ENCODE measurements around the gene BCL2L15. TPM values are rescaled to one million over a fixed set of nuclear protein-coding genes. Genes with fewer than 3 reads are reported as not detected.
A peak's percentile ranks its signal among the peaks of the same experiment; 100 is the strongest.

BCL2L15 gene
- total and polyA plus RNA-seq, 4 experiments from 2014 or later, result 0.75 to 2.1 (median 1.3) TPM

GRCh38 chr1:113868387-113869083, 18.8 kb downstream of the BCL2L15 start:
- intact Hi-C loops (cut with micrococcal nuclease), result no loop called here
- H3K4me1 ChIP-seq (ENCODE audit: insufficient read depth, low read length), result peaks cover 63% of the 10 kb centered on the region
- H3K36me3 Mint-ChIP-seq, result peaks cover 13 to 38% of the 10 kb centered on the region in 2 donors
- peak overlapping the region; percentile 13 to 95 (median 89) for H3K4me3 Mint-ChIP-seq
- no peak overlapping the region for H3K4me3 ChIP-seq (ENCODE audit: low read length in 2 of 2)
- no peaks in the 10 kb centered on the region for H3K9me3 Mint-ChIP-seq
- no peak for DNase-seq
- ChIA-PET POLR2A (ENCODE audit: partially characterized antibody) (interaction anchor here (0.8 to 5.5 kb wide), 7 partner anchors 9 to 87 kb away, joined by 3 to 51 read pairs (median 9); partner anchors contain the start of genes HIPK1 and RSBN1), CTCF (ENCODE audit: partially characterized antibody) (interaction anchor here (0.8 to 3.1 kb wide), 7 partner anchors 8 to 63 kb away, joined by 3 to 16 read pairs (median 5); partner anchors contain the start of genes AP4B1, DCLRE1B and HIPK1)
- peaks cover 45 to 72% (median 56%) of the 10 kb centered on the region in 4 donors for H3K4me1 Mint-ChIP-seq
- no peaks in the 10 kb centered on the region for H3K27me3 Mint-ChIP-seq
- no peak overlapping the region for H3K27ac ChIP-seq (ENCODE audit: low read depth, low read length)
- no peaks in the 10 kb centered on the region for H3K27me3 ChIP-seq (ENCODE audit: insufficient read depth, low read length)
- H3K27ac Mint-ChIP-seq, result peak overlapping the region; percentile 35 to 99 (median 94)
- no peaks in the 10 kb centered on the region for H3K36me3 ChIP-seq (ENCODE audit: insufficient read depth, low read length)
- no peaks in the 10 kb centered on the region for H3K9me3 ChIP-seq (ENCODE audit: control insufficient read depth in 1 of 2, low read length in 2 of 2)

DNA sequence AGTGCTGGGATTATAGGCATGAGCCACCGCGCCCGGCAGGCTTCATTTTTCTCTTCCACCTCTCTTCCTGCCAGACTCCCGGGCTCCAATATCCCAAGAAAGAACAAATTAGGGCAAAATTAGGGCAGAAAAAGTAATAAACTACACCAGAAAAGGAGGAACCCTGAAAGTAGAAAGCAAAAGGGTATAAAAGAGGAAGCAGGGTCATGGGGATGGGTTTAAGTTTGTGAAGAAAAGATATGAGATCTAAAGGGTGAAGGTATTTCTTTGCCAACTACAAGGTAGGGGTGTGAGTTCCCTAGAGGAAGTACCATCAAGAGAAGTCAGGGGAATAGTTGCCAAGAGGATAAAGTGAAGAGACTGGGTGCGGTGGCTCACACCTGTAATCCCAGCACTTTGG, 25.7 kb downstream of the BCL2L15 start:
- Histone ChIP-seq H3K36me3 (ENCODE audit: insufficient read depth, low read length) (peaks cover 7% of the 10 kb centered on the region), H3K4me3 (ENCODE audit: low read length in 2 of 2) (no peak overlapping the region), H3K27ac (ENCODE audit: low read depth, low read length) (no peak overlapping the region), H3K9me3 (ENCODE audit: control insufficient read depth in 1 of 2, low read length in 2 of 2) (no peaks in the 10 kb centered on the region), H3K4me1 (ENCODE audit: insufficient read depth, low read length) (peaks cover 30% of the 10 kb centered on the region), H3K27me3 (ENCODE audit: insufficient read depth, low read length) (no peaks in the 10 kb centered on the region)
- H3K27me3 Mint-ChIP-seq, result no peaks in the 10 kb centered on the region
- CTCF ChIA-PET (ENCODE audit: partially characterized antibody), result interaction anchor here (2.2 kb wide), 1 partner anchor 42 kb away, joined by 6 read pairs; the partner anchor contains the start of gene AP4B1
- H3K4me1 Mint-ChIP-seq, result peaks cover 25 to 52% (median 41%) of the 10 kb centered on the region in 4 donors
- intact Hi-C loops (cut with micrococcal nuclease), result loop anchor here (2.0 kb wide), 1 partner anchor 15 kb away; no protein-coding TSS in a partner anchor
- POLR2A ChIA-PET (ENCODE audit: partially characterized antibody), result interaction anchor here (3.7 kb wide), 1 partner anchor 42 kb away, joined by 16 read pairs; the partner anchor contains the start of gene AP4B1
- no peak for DNase-seq
- H3K9me3 Mint-ChIP-seq, result no peaks in the 10 kb centered on the region
- no peak overlapping the region for H3K4me3 Mint-ChIP-seq
- H3K27ac Mint-ChIP-seq, result peak overlapping the region in 5 of 7 donors; percentile 51 to 89 (median 78)
- H3K36me3 Mint-ChIP-seq, result peaks cover 26 to 48% of the 10 kb centered on the region in 2 donors

DNA sequence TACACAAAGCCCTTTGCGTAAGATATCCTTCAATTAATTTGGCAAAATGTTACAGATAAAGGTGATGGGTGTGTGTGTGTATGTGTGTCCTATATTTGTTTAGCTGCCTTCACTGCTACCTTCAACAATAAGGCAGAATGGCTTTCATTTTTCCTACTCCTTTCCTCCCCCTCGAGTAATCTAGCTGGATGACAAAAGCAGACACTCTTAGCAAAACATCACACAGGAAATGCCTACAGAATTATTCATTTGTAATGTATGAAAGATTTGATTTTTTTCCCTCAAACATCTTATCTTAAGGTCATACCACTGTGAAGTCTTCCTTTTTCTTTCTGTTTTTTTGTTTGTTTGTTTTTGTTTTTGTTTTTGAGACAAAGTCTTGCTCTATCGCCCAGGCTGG, 26.5 kb downstream of the BCL2L15 start:
- Mint-ChIP-seq H3K36me3 (peaks cover 33 to 53% of the 10 kb centered on the region in 2 donors), H3K27ac (peak overlapping the region in 5 of 7 donors; percentile 39 to 76 (median 52)), H3K9me3 (no peaks in the 10 kb centered on the region), H3K27me3 (no peaks in the 10 kb centered on the region), H3K4me3 (no peak overlapping the region), H3K4me1 (peaks cover 25 to 50% (median 38%) of the 10 kb centered on the region in 4 donors)
- intact Hi-C loops (cut with micrococcal nuclease), result loop anchor here (2.0 kb wide), 1 partner anchor 14 kb away; no protein-coding TSS in a partner anchor
- H3K4me3 ChIP-seq (ENCODE audit: low read length in 2 of 2), result no peak overlapping the region
- POLR2A ChIA-PET (ENCODE audit: partially characterized antibody), result interaction anchor here (0.7 to 2.6 kb wide), 5 partner anchors 9 to 102 kb away, joined by 3 to 7 read pairs (median 5); partner anchors contain the start of genes AP4B1 and PHTF1
- no peak for DNase-seq
- H3K27me3 ChIP-seq (ENCODE audit: insufficient read depth, low read length), result no peaks in the 10 kb centered on the region
- H3K9me3 ChIP-seq (ENCODE audit: control insufficient read depth in 1 of 2, low read length in 2 of 2), result no peaks in the 10 kb centered on the region
- peaks cover 14% of the 10 kb centered on the region for H3K36me3 ChIP-seq (ENCODE audit: insufficient read depth, low read length)
- H3K27ac ChIP-seq (ENCODE audit: low read depth, low read length), result no peak overlapping the region
- peaks cover 25% of the 10 kb centered on the region for H3K4me1 ChIP-seq (ENCODE audit: insufficient read depth, low read length)
- CTCF ChIA-PET (ENCODE audit: partially characterized antibody), result interaction anchor here (0.9 to 2.3 kb wide), 5 partner anchors 9 to 43 kb away, joined by 3 to 8 read pairs (median 4); partner anchors contain the start of gene AP4B1

- no peaks in the 10 kb centered on the region for H3K9me3 ChIP-seq (ENCODE audit: control insufficient read depth in 1 of 2, low read length in 2 of 2)
- peaks cover 24% of the 10 kb centered on the region for H3K4me1 ChIP-seq (ENCODE audit: insufficient read depth, low read length)
- no peak overlapping the region for H3K27ac ChIP-seq (ENCODE audit: low read depth, low read length)
- POLR2A ChIA-PET (ENCODE audit: partially characterized antibody), result interaction anchor here (0.8 to 2.6 kb wide), 7 partner anchors 8 to 70 kb away, joined by 3 to 9 read pairs (median 3); partner anchors contain the start of genes AP4B1 and HIPK1
- no peak overlapping the region for H3K4me3 ChIP-seq (ENCODE audit: low read length in 2 of 2)
- Mint-ChIP-seq H3K9me3 (no peaks in the 10 kb centered on the region), H3K27ac (peak overlapping the region in 6 of 7 donors; percentile 55 to 89 (median 86)), H3K27me3 (no peaks in the 10 kb centered on the region), H3K4me1 (peaks cover 23 to 39% (median 35%) of the 10 kb centered on the region in 4 donors), H3K36me3 (peaks cover 36 to 56% of the 10 kb centered on the region in 2 donors), H3K4me3 (peak overlapping the region in 6 of 8 donors; percentile 25 to 66 (median 46))
- intact Hi-C loops (cut with micrococcal nuclease), result loop anchor here (2.0 kb wide), 1 partner anchor 13 kb away; no protein-coding TSS in a partner anchor
- no peak for DNase-seq
- CTCF ChIA-PET (ENCODE audit: partially characterized antibody), result interaction anchor here (0.6 to 2.3 kb wide), 14 partner anchors 9 to 1249 kb away, joined by 3 to 10 read pairs (median 3); partner anchors contain the start of genes AP4B1 and RSBN1
- peaks cover 20% of the 10 kb centered on the region for H3K36me3 ChIP-seq (ENCODE audit: insufficient read depth, low read length)
- no peaks in the 10 kb centered on the region for H3K27me3 ChIP-seq (ENCODE audit: insufficient read depth, low read length)
These were observed 27.8 kb downstream of the BCL2L15 start for GRCh38 chr1:113859478-113860175.

- intact Hi-C loops (cut with micrococcal nuclease), result no loop called here
- Histone ChIP-seq H3K9me3 (ENCODE audit: control insufficient read depth in 1 of 2, low read length in 2 of 2) (no peaks in the 10 kb centered on the region), H3K4me3 (ENCODE audit: low read length in 2 of 2) (no peak overlapping the region), H3K27ac (ENCODE audit: low read depth, low read length) (no peak overlapping the region), H3K27me3 (ENCODE audit: insufficient read depth, low read length) (no peaks in the 10 kb centered on the region), H3K4me1 (ENCODE audit: insufficient read depth, low read length) (peaks cover 24% of the 10 kb centered on the region), H3K36me3 (ENCODE audit: insufficient read depth, low read length) (peaks cover 25% of the 10 kb centered on the region)
- H3K4me1 Mint-ChIP-seq, result peaks cover 24 to 38% (median 34%) of the 10 kb centered on the region in 4 donors
- H3K27me3 Mint-ChIP-seq, result no peaks in the 10 kb centered on the region
- H3K9me3 Mint-ChIP-seq, result no peaks in the 10 kb centered on the region
- DNase-seq, result no peak
- ChIA-PET POLR2A (ENCODE audit: partially characterized antibody) (interaction anchor here (1.0 to 2.6 kb wide), 3 partner anchors 8 to 45 kb away, joined by 3 to 7 read pairs (median 3); partner anchors contain the start of gene AP4B1), CTCF (ENCODE audit: partially characterized antibody) (interaction anchor here (0.6 to 2.3 kb wide), 12 partner anchors 9 to 80 kb away, joined by 3 to 10 read pairs (median 3); partner anchors contain the start of genes AP4B1 and RSBN1)
- H3K4me3 Mint-ChIP-seq, result peak overlapping the region in 1 of 8 donors; percentile 47
- peaks cover 42 to 60% of the 10 kb centered on the region in 2 donors for H3K36me3 Mint-ChIP-seq
- H3K27ac Mint-ChIP-seq, result peak overlapping the region in 6 of 7 donors; percentile 0 to 89 (median 62)
These were observed 28.4 kb downstream of the BCL2L15 start for GRCh38 chr1:113858982-113859381.

- CTCF ChIA-PET (ENCODE audit: partially characterized antibody), result interaction anchor here (0.6 to 1.2 kb wide), 2 partner anchors 35 to 81 kb away, joined by 3 read pairs; no protein-coding TSS in a partner anchor
These were observed 29.0 kb downstream of the BCL2L15 start for GRCh38 chr1:113858418-113858817.

More at GRCh38 chr1:113858418-113858817, 29.0 kb downstream of the BCL2L15 start:
- Mint-ChIP-seq H3K4me1 (peaks cover 23 to 38% (median 32%) of the 10 kb centered on the region in 4 donors), H3K9me3 (no peaks in the 10 kb centered on the region), H3K27ac (peak overlapping the region in 3 of 7 donors; percentile 36 to 89 (median 75)), H3K27me3 (no peaks in the 10 kb centered on the region), H3K4me3 (no peak overlapping the region), H3K36me3 (peaks cover 40 to 59% of the 10 kb centered on the region in 2 donors)
- DNase-seq, result no peak
- Histone ChIP-seq H3K36me3 (ENCODE audit: insufficient read depth, low read length) (peaks cover 25% of the 10 kb centered on the region), H3K4me1 (ENCODE audit: insufficient read depth, low read length) (peaks cover 24% of the 10 kb centered on the region), H3K27ac (ENCODE audit: low read depth, low read length) (no peak overlapping the region), H3K4me3 (ENCODE audit: low read length in 2 of 2) (no peak overlapping the region), H3K9me3 (ENCODE audit: control insufficient read depth in 1 of 2, low read length in 2 of 2) (no peaks in the 10 kb centered on the region), H3K27me3 (ENCODE audit: insufficient read depth, low read length) (no peaks in the 10 kb centered on the region)
- POLR2A ChIA-PET (ENCODE audit: partially characterized antibody), result no interaction called here
- intact Hi-C loops (cut with micrococcal nuclease), result no loop called here
